Omental fat pad (tissue), 4 donors: ENCODE data around the gene P2RX6. TPM values are rescaled to one million over a fixed set of nuclear protein-coding genes. Genes with fewer than 3 reads are reported as not detected.

Source experiments
- ATAC-seq: fragments of 150-250 bp; one replicate; pipeline ENCODE4 v1.9.1; 2016; ENCODE audit warnings: mild to moderate bottlenecking, moderate library complexity; ENCODE audit not compliant: low FRiP score
- DNase-seq: peaks from one replicate; pipeline ENCODE4 v3.0.0-alpha.2; 2019; ENCODE audit warnings: low spot score
- CTCF ChIP-seq, 3 donors: fragments of 450-650 bp; IDR thresholded peaks; one replicate each; pipeline ENCODE4 v1.5.1; 2016 to 2017; ENCODE audit warnings: antibody characterized with exemption in 3 of 3, mild to moderate bottlenecking in 3 of 3, moderate library complexity in 2 of 3
- total RNA-seq, 4 donors: library from RNA; depleted of rRNA; stranded (reverse); fragments of >200 nt; gene quantifications; one replicate each; pipeline ENCODE4 v1.1.0, GENCODE V29; 2016

P2RX6 gene
- total RNA-seq, 4 donors from 2014 or later, result 1.0 to 1.9 TPM; not detected in 2

DNA sequence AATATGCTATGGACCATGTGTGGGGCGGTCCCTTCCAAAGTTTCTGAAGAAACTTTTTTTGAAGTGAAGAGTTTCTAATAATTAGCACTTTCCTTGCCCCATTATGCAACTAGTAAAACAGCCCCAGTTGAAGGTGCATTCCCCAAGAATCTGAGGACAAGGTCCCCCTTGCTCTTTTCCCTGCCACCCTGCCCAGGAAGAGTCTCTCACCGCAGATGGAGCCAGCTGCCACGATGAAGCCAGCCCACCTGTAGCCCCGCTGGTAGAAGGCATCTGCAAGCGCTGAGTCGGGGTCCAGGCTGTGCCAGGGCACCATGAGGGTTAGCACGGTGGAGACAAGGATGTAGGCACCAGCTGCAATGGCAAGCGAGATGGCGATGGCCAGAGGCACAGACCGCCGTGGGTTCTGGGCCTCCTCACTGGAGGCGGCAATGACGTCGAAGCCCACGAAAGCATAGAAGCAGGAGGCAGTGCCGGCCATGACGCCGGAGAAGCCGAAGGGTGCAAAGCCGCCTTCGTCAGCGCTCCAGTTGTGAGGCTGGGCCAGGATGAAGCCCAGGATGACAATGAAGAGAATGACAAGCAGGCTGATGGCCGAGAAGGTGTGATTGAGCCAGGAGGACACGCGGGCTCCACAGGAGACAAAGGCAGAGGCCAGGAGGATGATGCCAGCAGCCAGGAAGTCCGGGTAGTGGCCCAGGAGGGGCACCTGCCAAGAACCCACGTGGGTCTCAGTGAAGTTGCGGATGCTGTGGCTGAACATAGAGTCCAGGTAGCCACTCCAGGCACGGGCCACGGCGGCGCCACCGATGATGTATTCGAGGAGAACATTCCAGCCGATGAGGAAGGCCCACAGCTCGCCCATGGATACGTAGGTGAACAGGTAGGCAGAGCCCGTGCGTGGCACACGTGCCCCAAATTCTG lies 15.9 kb downstream of the P2RX6 start:
- ATAC-seq, result no peak

DNA sequence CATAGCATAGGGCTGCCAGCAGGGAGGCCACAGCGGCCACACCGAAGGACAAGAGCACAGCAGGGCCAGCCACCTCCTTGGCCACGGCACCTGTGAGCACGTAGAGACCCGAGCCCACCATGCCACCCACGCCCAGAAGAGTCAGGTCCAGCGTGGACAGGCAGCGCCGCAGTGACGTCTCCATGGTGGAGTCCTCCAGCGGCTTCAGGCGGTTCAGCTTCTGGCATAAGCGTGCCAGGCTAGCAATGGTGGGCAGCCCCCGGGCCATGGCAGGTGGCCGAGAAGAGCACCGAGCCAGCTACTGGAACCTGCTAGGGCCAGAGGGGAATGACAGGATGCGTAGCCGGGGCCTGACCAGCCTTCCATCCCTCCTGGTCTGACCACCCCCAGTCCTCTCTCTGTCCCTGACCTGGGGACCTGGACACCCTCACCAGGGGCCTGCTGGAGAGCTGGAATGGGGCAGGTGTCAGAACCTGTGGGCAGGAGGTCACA lies 16.6 kb downstream of the P2RX6 start:
- TF ChIP-seq CTCF (IDR thresholded peaks at IDR 0.05), result no peak
- no peak for ATAC-seq
- no peak for DNase-seq

More for the DNA sequence above, 15.9 kb downstream of the P2RX6 start:
- TF ChIP-seq CTCF (IDR thresholded peaks at IDR 0.05), result no peak
- no peak for DNase-seq

- DNase-seq (no peak), ATAC-seq (peak; percentile 69)
- TF ChIP-seq CTCF (IDR thresholded peaks at IDR 0.05), result no peak
These were observed 17.3 kb downstream of the P2RX6 start, which contains the start of gene SLC7A4 for GRCh38 chr22:21032037-21032867. Gene SLC7A4 (minus strand): TSS chr22:21032561. CDS start chr22:21031812, 749 bp downstream.

DNA sequence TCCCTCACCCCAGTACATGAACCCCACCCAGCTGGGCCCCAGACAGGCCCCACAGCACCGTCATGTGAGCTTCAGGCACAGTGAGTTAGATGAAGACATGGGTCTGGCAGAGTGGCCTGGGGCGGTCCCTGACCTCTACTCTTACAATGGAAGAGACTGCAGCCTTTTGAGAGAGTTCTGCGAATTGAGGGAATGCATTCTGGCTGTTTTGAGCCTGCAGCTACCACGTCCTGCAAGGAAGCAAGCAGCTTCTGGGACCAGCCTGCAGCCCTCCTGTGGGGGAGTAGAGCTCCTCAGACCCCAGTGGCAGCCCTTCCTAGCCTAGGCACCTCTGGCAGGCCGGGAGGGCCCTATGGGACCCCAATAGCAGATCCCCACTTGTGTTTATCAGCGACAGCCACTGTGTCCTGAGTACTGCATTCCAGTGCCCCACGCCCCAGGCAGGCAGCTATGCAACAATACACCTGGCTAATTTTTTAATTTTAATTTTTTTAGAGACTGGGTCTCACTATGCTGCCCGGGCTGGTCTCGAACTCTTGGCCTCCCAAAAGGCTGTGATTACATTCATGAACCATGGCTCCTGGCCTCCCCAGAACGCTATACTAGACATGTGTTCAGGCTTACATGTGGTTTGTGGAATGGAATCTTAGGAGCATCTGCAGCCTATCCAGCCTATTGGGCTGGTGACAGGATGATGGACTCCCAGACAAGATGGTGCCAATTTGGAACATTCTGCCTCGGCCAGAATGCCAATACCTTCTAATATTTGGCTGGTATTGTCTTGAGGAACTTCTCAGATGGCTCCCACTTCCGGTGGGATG lies 18.1 kb downstream of the P2RX6 start:
- TF ChIP-seq CTCF (IDR thresholded peaks at IDR 0.05), result no peak
- ATAC-seq (peak; percentile 29), DNase-seq (no peak)

- no peak for ATAC-seq
- TF ChIP-seq CTCF (IDR thresholded peaks at IDR 0.05), result no peak
- DNase-seq, result no peak
These were observed 18.9 kb downstream of the P2RX6 start for GRCh38 chr22:21033895-21034294.

- DNase-seq (no peak), ATAC-seq (no peak)
- TF ChIP-seq CTCF (IDR thresholded peaks at IDR 0.05), result no peak
These were observed 20.0 kb downstream of the P2RX6 start for GRCh38 chr22:21034989-21035388.
